ENCODE data around the gene MRPL18. TPM values are rescaled to one million over a fixed set of nuclear protein-coding genes. Genes with fewer than 3 reads are reported as not detected.
A peak's percentile ranks its signal among the peaks of the same experiment; 100 is the strongest.

MRPL18 gene
- total and polyA plus RNA-seq, 9 of the 15 experiments (the other 6 are each of a cell fraction or from before 2014, with no cell fraction given), result 149 to 456 (median 196) TPM

DNA sequence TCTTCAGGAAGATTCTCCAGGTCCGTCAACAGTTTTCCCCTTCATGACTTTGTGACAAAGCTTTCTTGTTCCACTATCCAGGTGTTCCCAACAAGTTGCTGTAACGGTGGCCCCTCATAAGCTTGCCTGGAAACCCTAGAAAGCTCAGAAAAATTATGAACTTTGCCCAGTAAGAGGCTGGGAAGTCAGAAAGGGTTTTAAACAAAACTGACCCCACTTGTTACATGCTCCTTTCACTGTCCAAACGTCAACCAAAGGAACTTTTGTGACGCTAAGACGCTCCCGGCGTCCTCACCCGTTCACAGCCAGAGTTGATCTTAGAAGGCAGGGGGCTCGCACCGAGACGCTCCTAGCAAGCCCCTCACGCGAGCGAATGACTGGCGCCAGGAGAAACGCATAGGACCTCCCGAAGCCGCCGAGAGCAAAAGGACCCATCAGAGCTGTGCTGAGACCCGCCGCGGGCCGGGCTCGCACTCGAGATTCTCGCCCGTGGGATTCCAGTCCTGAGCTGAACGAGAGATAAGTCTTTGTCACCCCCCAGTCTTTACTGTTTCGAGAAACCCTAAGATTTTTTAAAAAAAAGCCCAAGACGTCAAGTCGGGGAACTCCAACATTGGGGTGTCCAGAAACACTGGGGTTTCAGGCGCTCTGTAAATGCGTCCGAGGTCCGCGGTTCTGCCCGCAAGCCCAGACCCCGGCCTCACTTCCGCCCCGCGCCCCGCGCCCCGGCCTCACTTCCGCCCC lies 29.0 kb upstream of the MRPL18 start:
- peak overlapping the region; percentile 79 for H2AFZ ChIP-seq (ENCODE audit: low read depth, low read length)
- in situ Hi-C loops (cut with MboI), result no loop called here
- TF ChIP-seq CBX2 (IDR thresholded peaks at IDR 0.05; ENCODE audit: insufficient read depth, low read length, poor library complexity, severe bottlenecking) (no peak), SP1 (CRISPR knock-in tag; IDR thresholded peaks at IDR 0.05) (no peak), ARHGAP35 (IDR thresholded peaks at IDR 0.05; ENCODE audit: partially characterized antibody) (no peak), PPARD (CRISPR knock-in tag; IDR thresholded peaks at IDR 0.05) (no peak), SRSF1 (IDR thresholded peaks at IDR 0.05; ENCODE audit: low read depth, low read length) (no peak), GABPA (tag; conservative IDR thresholded peaks at IDR 0.05; ENCODE audit: low read depth) (peak; percentile 96), HMGN3 (IDR thresholded peaks at IDR 0.05; ENCODE audit: borderline replicate concordance, extremely low read depth, insufficient read length, low read depth, low read length) (peak; percentile 17), RBBP5 (IDR thresholded peaks at IDR 0.05; ENCODE audit: borderline replicate concordance, insufficient read depth, low read length, poor library complexity, severe bottlenecking) (no peak), CSDE1 (IDR thresholded peaks at IDR 0.05) (no peak), PRPF4 (IDR thresholded peaks at IDR 0.05; ENCODE audit: insufficient read depth, low read depth, low read length, poor library complexity, severe bottlenecking) (no peak), ZNF830 (CRISPR knock-in tag; IDR thresholded peaks at IDR 0.05) (no peak)
- TF ChIP-seq, protein P1, sequence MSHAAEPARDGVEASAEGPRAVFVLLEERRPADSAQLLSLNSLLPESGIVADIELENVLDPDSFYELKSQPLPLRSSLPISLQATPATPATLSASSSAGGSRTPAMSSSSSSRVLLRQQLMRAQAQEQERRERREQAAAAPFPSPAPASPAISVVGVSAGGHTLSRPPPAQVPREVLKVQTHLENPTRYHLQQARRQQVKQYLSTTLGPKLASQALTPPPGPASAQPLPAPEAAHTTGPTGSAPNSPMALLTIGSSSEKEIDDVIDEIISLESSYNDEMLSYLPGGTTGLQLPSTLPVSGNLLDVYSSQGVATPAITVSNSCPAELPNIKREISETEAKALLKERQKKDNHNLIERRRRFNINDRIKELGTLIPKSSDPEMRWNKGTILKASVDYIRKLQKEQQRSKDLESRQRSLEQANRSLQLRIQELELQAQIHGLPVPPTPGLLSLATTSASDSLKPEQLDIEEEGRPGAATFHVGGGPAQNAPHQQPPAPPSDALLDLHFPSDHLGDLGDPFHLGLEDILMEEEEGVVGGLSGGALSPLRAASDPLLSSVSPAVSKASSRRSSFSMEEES (CRISPR knock-in tag; IDR thresholded peaks at IDR 0.05), result no peak
- TF ChIP-seq, protein P2, sequence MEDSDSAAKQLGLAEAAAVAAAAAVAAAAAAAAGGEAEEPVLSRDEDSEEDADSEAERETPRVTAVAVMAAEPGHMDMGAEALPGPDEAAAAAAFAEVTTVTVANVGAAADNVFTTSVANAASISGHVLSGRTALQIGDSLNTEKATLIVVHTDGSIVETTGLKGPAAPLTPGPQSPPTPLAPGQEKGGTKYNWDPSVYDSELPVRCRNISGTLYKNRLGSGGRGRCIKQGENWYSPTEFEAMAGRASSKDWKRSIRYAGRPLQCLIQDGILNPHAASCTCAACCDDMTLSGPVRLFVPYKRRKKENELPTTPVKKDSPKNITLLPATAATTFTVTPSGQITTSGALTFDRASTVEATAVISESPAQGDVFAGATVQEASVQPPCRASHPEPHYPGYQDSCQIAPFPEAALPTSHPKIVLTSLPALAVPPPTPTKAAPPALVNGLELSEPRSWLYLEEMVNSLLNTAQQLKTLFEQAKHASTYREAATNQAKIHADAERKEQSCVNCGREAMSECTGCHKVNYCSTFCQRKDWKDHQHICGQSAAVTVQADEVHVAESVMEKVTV (CRISPR knock-in tag; IDR thresholded peaks at IDR 0.05), result no peak
- TF ChIP-seq, protein P3, sequence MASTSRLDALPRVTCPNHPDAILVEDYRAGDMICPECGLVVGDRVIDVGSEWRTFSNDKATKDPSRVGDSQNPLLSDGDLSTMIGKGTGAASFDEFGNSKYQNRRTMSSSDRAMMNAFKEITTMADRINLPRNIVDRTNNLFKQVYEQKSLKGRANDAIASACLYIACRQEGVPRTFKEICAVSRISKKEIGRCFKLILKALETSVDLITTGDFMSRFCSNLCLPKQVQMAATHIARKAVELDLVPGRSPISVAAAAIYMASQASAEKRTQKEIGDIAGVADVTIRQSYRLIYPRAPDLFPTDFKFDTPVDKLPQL (IDR thresholded peaks at IDR 0.05; ENCODE audit: extremely low read depth, insufficient read length), result no peak
- TF ChIP-seq, protein P4, sequence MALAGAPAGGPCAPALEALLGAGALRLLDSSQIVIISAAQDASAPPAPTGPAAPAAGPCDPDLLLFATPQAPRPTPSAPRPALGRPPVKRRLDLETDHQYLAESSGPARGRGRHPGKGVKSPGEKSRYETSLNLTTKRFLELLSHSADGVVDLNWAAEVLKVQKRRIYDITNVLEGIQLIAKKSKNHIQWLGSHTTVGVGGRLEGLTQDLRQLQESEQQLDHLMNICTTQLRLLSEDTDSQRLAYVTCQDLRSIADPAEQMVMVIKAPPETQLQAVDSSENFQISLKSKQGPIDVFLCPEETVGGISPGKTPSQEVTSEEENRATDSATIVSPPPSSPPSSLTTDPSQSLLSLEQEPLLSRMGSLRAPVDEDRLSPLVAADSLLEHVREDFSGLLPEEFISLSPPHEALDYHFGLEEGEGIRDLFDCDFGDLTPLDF (CRISPR knock-in tag; IDR thresholded peaks at IDR 0.05), result 0 out of 2 replicates have a peak, but pooled peaks have one; percentile 58

More for the DNA sequence above, 29.0 kb upstream of the MRPL18 start:
- Histone ChIP-seq H3K9me3 (replicated peaks; ENCODE audit: control insufficient read depth, insufficient read depth, low read depth, low read length) (no peaks in the 10 kb centered on the region), H3K4me3 (peak overlapping the region; percentile 66), H3K9ac (ENCODE audit: insufficient read depth in 1 of 2, low read depth in 2 of 2, low read length in 2 of 2) (peak overlapping the region; percentile 87 to 93), H3K27ac (ENCODE audit: extremely low read depth, low read depth, low read length) (peak overlapping the region; percentile 87), H3K4me2 (ENCODE audit: insufficient read depth, low read length) (peak overlapping the region; percentile 98), H3K27me3 (ENCODE audit: control insufficient read depth in 2 of 2, insufficient read depth in 2 of 2, low read length in 2 of 2) (no peaks in the 10 kb centered on the region), H3K9me1 (ENCODE audit: control insufficient read depth, insufficient read depth, low read length) (no peaks in the 10 kb centered on the region), H3K79me2 (ENCODE audit: control insufficient read depth, insufficient read depth, low read length) (peaks cover 28% of the 10 kb centered on the region), H3K4me1 (replicated peaks in 1 of 2; ENCODE audit: control insufficient read depth in 2 of 2, insufficient read depth in 2 of 2, low read length in 2 of 2) (peaks cover 16 to 26% of the 10 kb centered on the region in 2 experiments; a peak in 4 of 5 replicates), H3K36me3 (ENCODE audit: control insufficient read depth, insufficient read depth, low read length) (peaks cover 65% of the 10 kb centered on the region), H4K20me1 (replicated peaks; ENCODE audit: control insufficient read depth, insufficient read depth, low read length) (no peaks in the 10 kb centered on the region)
- peak; percentile 65 for FAIRE-seq
- DNase-seq (ENCODE audit: extremely low read depth in 1 of 4, low spot score in 3 of 4), result peak in 3 of 4 experiments; percentile 21 to 52 (median 30)
- TSS peak; percentile 89 for BruUV-seq (replicated peaks)
- peak; percentile 3 for ATAC-seq
- POLR2A ChIA-PET, result interaction anchor here (0.6 to 2.3 kb wide), 17 partner anchors 9 to 267 kb away, joined by 3 to 14 read pairs (median 5); partner anchors contain the start of genes SOD2, TCP1 and WTAP
- CTCF ChIA-PET (ENCODE audit: low intra/inter-chr PET ratio), result no interaction called here
- intact Hi-C loops (cut with micrococcal nuclease), result loop anchor here (2.0 kb wide), 2 partner anchors 28 to 68 kb away; partner anchors contain the start of genes SOD2 and TCP1
- under 1% methylated on average over 37 of the region's 45 CpGs for WGBS (ENCODE audit: insufficient coverage, low coverage, missing lambda C conversion rate)

Data from K562 (cell line).